Pancreas (tissue), 10 donors: ENCODE results near the gene NPTX2. TPM values are rescaled to one million over a fixed set of nuclear protein-coding genes. Genes with fewer than 3 reads are reported as not detected.

Experiments
- ATAC-seq, 4 donors: fragments of 200-7000 bp; cut with Tn5 transposase; one replicate each; pipeline versions ENCODE4 v1.8.0 to v1.9.1; 2020; ENCODE audit warnings: mild to moderate bottlenecking in 4 of 4, moderate library complexity in 4 of 4
- DNase-seq, 6 donors: peaks; one replicate each; pipeline ENCODE4 v3.0.0-alpha.2; 2020
- FAIRE-seq: peaks from 2 replicates; lab custom pipeline; 2012; peaks lifted over from hg19 to GRCh38; lab: Jason Lieb, UNC
- H3K27ac ChIP-seq, 4 donors: fragments of 200-600 bp; sonication (generic); 1 replicate in 3 of 4; 2 replicates in 1 of 4; pipeline versions ENCODE4 v1.5.0 to v1.8.0; 2020
- H3K27me3 ChIP-seq, 4 donors: fragments of 200-600 bp; one replicate each; pipeline ENCODE4 v1.8.0; 2021
- H3K36me3 ChIP-seq, 3 donors: fragments of 200-600 bp; sonication (generic) in 1 of 3; one replicate each; pipeline versions ENCODE4 v1.5.0 to v1.8.0; 2020 to 2021
- H3K4me1 ChIP-seq, 3 donors: fragments of 200-600 bp; one replicate each; pipeline ENCODE4 v1.8.0; 2021
- H3K4me3 ChIP-seq, 4 donors: fragments of 200-600 bp; sonication (generic) in 2 of 4; one replicate each; pipeline versions ENCODE4 v1.5.0 to v1.8.0; 2020 to 2021
- H3K9me3 ChIP-seq, 4 donors: fragments of 200-600 bp; one replicate each; pipeline ENCODE4 v1.8.0; 2021
- WGBS, 2 donors: extraction: QIAGEN DNeasy Blood & Tissue Kit; methylation state at CpG; one replicate each; pipeline ENCODE4 v1.1.7; 2013; 5-methylcytosine and 5-hydroxymethylcytosine counted together
- intact Hi-C, 3 donors: fragments of 100-400 bp; cut with DNase I; formaldehyde crosslinking; loops; one replicate each; pipeline versions ENCODE4 v1.11.1 to v1.14.2; 2022
- polyA plus RNA-seq, 2 donors: library from polyadenylated mRNA; stranded (reverse); fragments of 200-250 nt; gene quantifications; one replicate each; pipeline ENCODE4 v1.2.3, GENCODE V29; 2013
- total RNA-seq, 6 donors: library from RNA; stranded (reverse); fragmentation: NEBNext Ultra II Directional in 4 of 6; extraction: Animal tissue kit (Norgen Biotek cat#: 25700) in 4 of 6; gene quantifications; one replicate each; pipeline versions ENCODE4 v1.2.1 to v1.2.4, GENCODE V29; 2021 to 2023
- TF ChIP-seq, protein P1 (sequence below), 4 donors: fragments of 200-600 bp; sonication (generic) in 3 of 4; IDR thresholded peaks; one replicate each; pipeline versions ENCODE4 v1.5.0 to v1.8.0; 2021; ENCODE audit warnings: antibody characterized with exemption in 4 of 4
- donor health status: healthy with polysubstance abuse.
- donor health status: DM: no; HTN: no; CAD: no; lungs with moderate emphysema.
- donor health status: DM: no; HTN: no; CAD: no.
- donor health status: control.
- donor health status: control.
- donor health status: Bipolar disorder and iron deficiency.
- donor health status: DM: yes; HTN: yes; CAD: no.
- donor health status: DM: no; HTN: no; CAD: no.
- donor health status: DM: no; HTN: no; CAD: no.
- donor health status: DM: yes; HTN: yes; CAD: no.

Gene NPTX2
- total and polyA plus RNA-seq, 8 donors, result 6.5 to 47.7 (median 17.2) TPM

DNA sequence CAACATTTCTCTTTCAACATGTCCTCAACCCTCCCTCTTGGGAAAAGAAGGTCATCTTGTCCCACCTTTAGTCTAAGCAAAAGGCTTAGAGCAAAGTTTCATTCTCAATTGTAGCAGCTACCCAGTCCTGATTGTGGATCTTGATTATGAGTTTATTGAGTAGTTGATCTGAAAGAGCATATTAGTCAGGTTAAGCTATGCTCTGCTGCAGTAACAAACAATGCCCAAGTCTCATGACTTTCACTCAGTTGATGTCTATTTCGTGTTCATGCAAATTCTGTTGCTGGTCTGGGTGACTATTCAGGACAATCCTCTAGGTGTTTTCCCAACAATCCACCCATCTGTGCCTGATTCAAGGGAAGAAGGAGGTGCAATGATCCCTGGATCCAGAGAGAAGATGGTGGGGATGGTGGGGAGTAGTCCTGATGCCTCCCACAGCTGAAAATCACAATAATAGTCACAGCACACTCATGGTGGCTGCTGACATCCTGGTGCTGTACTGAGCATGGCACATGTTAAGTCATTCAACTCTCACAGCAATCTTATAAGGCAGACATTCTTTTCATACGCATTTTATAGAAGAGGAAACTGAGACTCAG, 54.7 kb downstream of the NPTX2 start:
- H3K27ac ChIP-seq, result no peak overlapping the region
- 42 to 67% methylated on average over 2 of the region's 2 CpGs for WGBS, 2 donors
- ATAC-seq (no peak), FAIRE-seq (no peak), DNase-seq (no peak)
- H3K27me3 ChIP-seq, result no peaks in the 10 kb centered on the region
- intact Hi-C loops, result no loop called here
- no peaks in the 10 kb centered on the region for H3K36me3 ChIP-seq
- no peaks in the 10 kb centered on the region for H3K9me3 ChIP-seq
- no peaks in the 10 kb centered on the region for H3K4me1 ChIP-seq
- no peak overlapping the region for H3K4me3 ChIP-seq
- TF ChIP-seq, protein P1, sequence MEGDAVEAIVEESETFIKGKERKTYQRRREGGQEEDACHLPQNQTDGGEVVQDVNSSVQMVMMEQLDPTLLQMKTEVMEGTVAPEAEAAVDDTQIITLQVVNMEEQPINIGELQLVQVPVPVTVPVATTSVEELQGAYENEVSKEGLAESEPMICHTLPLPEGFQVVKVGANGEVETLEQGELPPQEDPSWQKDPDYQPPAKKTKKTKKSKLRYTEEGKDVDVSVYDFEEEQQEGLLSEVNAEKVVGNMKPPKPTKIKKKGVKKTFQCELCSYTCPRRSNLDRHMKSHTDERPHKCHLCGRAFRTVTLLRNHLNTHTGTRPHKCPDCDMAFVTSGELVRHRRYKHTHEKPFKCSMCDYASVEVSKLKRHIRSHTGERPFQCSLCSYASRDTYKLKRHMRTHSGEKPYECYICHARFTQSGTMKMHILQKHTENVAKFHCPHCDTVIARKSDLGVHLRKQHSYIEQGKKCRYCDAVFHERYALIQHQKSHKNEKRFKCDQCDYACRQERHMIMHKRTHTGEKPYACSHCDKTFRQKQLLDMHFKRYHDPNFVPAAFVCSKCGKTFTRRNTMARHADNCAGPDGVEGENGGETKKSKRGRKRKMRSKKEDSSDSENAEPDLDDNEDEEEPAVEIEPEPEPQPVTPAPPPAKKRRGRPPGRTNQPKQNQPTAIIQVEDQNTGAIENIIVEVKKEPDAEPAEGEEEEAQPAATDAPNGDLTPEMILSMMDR (IDR thresholded peaks at IDR 0.05), result no peak

DNA sequence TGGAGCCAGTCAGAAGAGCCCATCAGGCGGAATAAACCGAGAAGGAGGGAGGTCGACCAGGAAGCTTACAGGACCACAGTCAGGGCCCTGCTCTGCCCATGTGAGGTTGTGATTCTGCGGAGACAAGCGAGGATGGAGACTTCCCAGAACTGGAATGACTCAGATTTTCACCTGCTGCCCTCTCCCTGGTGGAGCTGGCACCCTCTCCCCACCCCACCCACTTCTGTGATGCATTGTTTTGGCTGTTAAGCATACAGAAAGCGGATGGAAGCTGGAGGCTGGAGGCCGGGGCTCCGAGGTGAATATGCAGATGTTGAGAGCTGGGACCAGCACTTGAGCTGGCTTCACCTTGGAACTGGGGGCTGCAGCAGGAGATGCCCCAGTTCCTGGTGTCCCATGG, 57.4 kb downstream of the NPTX2 start:
- Histone ChIP-seq H3K9me3 (no peaks in the 10 kb centered on the region), H3K36me3 (no peaks in the 10 kb centered on the region), H3K27me3 (no peaks in the 10 kb centered on the region), H3K4me3 (no peak overlapping the region), H3K4me1 (no peaks in the 10 kb centered on the region), H3K27ac (no peak overlapping the region)
- no peak for DNase-seq
- TF ChIP-seq, protein P1 (IDR thresholded peaks at IDR 0.05), result no peak
- no peak for FAIRE-seq
- intact Hi-C loops, result no loop called here
- 69 to 70% methylated on average over 8 of the region's 8 CpGs for WGBS, 2 donors
- ATAC-seq, result no peak

DNA sequence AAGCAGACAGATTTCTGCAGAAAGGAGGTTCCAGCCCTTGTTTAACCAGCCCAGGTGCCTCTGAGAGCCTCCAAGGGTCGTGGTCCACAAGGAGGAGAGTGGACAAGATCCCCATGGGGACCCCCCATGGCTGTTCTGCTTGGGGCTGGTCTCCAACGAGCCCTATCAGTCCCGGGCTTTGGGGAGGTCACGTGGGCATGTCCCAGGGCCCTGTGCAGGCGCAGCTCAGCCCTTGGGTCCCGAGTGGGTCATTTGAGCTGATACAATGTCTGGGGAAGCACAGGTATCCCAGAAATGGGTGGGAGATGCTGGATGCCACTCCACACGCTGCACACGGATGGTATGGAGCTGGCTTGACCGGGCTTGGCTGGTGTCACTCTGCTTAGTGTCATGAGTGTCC, 57.8 kb downstream of the NPTX2 start:
- Histone ChIP-seq H3K4me1 (no peaks in the 10 kb centered on the region), H3K36me3 (no peaks in the 10 kb centered on the region), H3K4me3 (no peak overlapping the region), H3K27me3 (no peaks in the 10 kb centered on the region), H3K27ac (no peak overlapping the region), H3K9me3 (no peaks in the 10 kb centered on the region)
- TF ChIP-seq, protein P1 (IDR thresholded peaks at IDR 0.05), result no peak
- FAIRE-seq (no peak), ATAC-seq (no peak), DNase-seq (peak in 1 of 6 donors; percentile 33)
- intact Hi-C loops, result no loop called here
- 51 to 58% methylated on average over 9 of the region's 9 CpGs for WGBS, 2 donors

DNA sequence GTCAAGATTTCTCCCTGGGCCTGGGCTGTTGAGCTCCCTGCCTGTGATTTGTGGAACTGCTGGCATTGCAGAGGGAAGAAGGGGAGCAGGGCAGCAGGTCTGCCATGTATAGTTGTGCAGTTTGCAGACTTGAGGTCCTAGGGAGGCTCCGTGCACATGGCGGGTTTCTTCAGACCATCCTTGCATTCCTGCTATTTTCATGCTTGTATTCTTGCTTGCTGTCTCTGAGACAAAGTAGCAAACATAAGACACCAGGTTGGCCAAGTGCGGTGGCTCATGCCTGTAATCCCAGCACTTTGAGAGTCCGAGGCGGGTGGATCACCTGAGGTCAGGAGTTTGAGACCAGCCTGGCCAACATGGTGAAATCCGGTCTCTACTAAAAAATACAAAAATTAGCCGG, 61.1 kb downstream of the NPTX2 start:
- intact Hi-C loops, result no loop called here
- Histone ChIP-seq H3K4me1 (no peaks in the 10 kb centered on the region), H3K27me3 (no peaks in the 10 kb centered on the region), H3K27ac (no peak overlapping the region), H3K36me3 (no peaks in the 10 kb centered on the region), H3K9me3 (no peaks in the 10 kb centered on the region), H3K4me3 (no peak overlapping the region)
- no peak for DNase-seq
- 89 to 92% methylated on average over 7 of the region's 7 CpGs for WGBS, 2 donors
- FAIRE-seq, result no peak
- no peak for ATAC-seq
- TF ChIP-seq, protein P1 (IDR thresholded peaks at IDR 0.05), result no peak

Other genes starting within 250 kb of the NPTX2 start
- gene BAIAP2L1, start 216.2 kb upstream of the NPTX2 start, total RNA-seq, result 10 to 100 TPM; 18.8 to 31.5 (median 24.2) TPM
- gene BAIAP2L1, start 216.2 kb upstream of the NPTX2 start, polyA plus RNA-seq, result 10 to 100 TPM; 17.9 to 20.3 TPM